Stimulated activated CD8-positive, alpha-beta memory T cell treated with anti-CD3 and anti-CD28 coated beads, Interleukin-12 subunit alpha, Interleukin-12 subunit beta, amount 100 ng/mL, for 24 hours (primary cell): ENCODE results near the gene WNT4.
"Not testable (repeated sequence)": the region's sequence is repeated elsewhere in the genome, so short reads cannot be mapped to it uniquely, and the experiment has no call there.

ENCODE experiments used
- DNase-seq: peaks from one replicate; pipeline ENCODE4 v3.0.0-alpha.2; 2020; ENCODE audit errors: extremely low read depth

WNT4 gene

GRCh38 chr1:22110016-22110415, 32.9 kb downstream of the WNT4 start:
- no peak for DNase-seq

- no peak for DNase-seq
These were observed 34.4 kb downstream of the WNT4 start for GRCh38 chr1:22108339-22109105.

- no peak for DNase-seq
These were observed 35.8 kb downstream of the WNT4 start for GRCh38 chr1:22107126-22107525.

- DNase-seq: no peak
These were observed 37.2 kb downstream of the WNT4 start for GRCh38 chr1:22105611-22106207.

DNA sequence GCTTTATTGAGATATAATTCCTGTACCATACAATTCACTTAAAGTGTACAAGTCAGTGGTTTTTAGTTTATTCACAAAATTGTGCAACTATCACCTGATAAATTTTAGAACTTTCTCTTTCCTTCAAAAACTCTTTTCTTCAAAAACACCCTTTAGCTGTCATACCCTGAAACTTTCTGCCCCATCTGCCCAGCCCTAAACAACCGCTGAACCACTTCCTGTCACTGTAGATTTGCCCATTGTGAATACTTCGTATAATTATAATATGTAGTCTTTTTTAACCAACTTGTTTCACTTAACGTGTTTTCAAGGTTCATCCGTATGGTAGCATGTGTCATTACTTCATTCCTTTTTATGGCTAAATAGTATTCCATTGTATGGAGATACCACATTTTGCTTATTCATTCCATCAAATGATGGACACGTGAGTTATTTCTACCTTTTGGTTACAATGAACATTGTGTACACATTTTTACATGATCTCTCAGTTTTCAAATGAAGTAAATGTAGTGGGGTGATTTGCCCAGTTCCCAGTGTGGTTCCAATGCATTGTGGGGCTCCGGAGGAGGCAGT, 37.9 kb downstream of the WNT4 start:
- no peak for DNase-seq

GRCh38 chr1:22104094-22104493, 38.8 kb downstream of the WNT4 start:
- no peak for DNase-seq

DNA sequence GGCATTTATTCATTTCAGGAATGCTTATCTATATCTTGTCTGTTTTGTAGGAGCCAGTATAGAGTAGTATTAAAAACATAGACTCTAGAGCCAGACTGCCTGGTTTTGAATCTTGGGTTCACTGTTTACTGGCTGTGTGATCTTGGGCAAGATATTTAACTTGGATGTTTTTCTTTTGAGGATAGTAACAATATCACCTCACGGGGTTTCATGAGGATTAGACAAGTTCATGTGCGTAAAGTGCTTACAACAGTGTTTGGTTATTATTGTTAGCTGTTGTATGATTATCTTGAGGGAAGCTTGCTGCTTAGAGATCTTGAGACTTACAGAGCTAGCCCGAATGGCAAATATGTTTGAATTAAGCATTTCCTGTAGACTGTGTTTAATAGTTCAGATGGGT, 40.2 kb downstream of the WNT4 start:
- DNase-seq: no peak

- DNase-seq: no peak
These were observed 40.9 kb downstream of the WNT4 start for GRCh38 chr1:22101995-22102394.

- DNase-seq: no peak
These were observed 41.7 kb downstream of the WNT4 start for GRCh38 chr1:22101199-22101598.

DNA sequence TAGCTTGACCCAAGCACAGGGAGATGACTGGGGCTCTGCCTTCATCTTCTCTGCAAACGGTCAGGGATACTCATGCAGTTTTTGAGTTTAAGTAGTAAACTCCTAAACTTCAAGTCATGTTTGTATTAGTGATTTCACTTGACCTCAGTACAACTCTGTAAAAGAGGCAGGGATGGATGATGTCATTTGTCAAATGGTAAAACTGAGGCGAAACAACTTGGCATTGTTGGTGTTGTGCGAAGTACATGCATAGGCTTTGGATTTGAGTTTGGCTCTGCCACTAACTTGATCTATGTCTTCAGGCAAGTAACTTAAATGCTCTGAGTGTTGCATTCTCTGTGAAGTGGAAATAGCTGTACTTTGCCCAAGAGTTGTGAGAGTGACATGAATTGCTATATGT, 42.7 kb downstream of the WNT4 start:
- no peak for DNase-seq

DNA sequence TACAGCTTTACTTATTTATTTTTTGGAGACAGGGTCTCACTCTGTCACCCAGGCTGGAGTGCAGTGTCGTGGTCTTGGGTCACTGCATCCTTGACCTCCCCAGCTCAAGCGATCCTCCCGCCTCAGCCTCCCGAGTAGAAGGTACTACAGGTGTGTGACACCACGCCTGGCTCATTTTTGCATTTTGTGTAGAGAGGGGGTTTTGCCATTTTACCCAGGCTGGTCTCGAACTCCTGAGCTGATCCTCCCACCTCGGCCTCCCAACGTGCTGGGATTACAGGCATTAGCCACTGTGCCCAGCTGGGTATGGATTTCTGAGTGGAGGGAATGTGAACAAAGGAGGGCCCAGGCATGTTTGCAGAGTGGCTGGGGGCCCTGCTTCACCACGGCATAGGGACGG, 44.1 kb downstream of the WNT4 start:
- DNase-seq: no peak

GRCh38 chr1:22096463-22096862, 46.4 kb downstream of the WNT4 start:
- no peak for DNase-seq

- DNase-seq: no peak
These were observed 46.9 kb downstream of the WNT4 start for GRCh38 chr1:22096036-22096435.

- DNase-seq: no peak
These were observed 49.4 kb downstream of the WNT4 start for GRCh38 chr1:22093513-22093912.

DNA sequence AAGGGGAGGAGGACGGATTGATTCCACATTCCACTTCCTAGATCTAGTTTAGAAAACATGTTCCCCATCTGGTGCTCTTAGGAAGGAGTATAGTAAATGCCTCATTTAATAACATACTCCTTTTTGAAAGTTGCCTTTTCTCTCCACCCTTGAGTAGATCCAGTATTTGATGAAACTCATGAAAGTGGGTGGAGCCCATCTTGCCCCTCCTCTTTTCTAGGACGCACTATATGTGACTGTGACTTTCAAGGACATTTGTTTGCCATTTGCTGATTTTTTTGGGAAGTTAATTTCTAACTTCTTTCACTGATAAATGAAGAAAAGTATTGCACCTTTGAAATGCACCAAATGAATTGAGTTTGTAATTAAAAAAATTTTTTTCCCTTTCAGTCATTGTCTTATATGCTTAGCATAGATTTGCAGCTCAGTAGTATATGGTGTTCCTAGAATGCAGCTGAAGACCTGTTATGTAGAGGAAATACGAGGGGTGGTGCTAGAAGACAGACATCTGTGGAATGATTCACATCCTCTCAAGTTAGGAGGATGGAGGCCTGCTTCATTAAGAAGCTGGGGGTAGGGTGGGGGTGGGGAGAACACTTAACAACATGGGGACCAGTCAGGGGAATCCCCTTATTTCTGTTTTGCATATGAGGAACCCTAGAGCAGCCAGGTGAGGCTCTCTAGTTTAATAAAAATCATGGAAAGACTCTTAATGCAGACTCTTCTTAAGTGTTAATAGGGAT, 50.7 kb downstream of the WNT4 start:
- not testable (repeated sequence) for DNase-seq

GRCh38 chr1:22090867-22091266, 52.0 kb downstream of the WNT4 start:
- no peak for DNase-seq

DNA sequence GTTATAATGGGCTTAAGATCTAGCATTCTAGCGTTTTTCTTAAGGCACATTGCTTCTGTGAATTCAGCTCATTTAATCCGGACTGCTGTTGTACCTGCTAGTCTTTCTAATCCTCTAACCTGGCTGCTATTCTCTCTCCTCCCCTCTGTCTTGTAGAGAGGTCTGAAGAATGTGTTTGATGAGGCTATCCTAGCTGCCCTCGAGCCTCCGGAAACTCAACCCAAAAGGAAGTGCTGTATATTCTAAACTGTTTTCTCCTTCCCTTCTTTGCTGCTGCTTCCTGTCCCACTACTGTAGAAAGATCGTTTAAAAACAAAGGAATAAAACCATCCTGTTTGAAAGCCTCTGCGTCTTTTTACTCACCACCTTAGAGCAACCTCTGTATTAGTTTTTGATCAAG, 53.1 kb downstream of the WNT4 start:
- no peak for DNase-seq

DNA sequence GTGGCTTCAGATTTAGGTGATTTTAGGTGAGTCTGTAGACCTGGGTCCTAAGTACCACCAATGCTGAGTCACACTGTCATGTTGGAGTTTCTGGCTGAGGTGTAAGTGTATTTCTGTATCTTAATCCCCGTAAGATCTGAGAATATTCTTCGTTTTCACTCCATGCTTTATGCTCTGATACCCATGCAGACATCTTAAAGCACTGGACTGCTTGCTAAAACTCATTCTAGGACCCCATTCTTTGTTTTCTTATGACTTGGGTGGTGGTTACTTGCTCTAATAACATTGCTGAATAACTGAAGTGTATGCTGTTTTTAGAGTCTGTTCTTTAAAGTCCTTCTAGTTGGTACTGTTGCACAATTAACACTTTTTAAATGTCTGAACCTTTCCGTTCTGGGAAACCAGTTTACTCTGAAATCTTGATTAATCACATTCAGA, 53.7 kb downstream of the WNT4 start:
- no peak for DNase-seq

DNA sequence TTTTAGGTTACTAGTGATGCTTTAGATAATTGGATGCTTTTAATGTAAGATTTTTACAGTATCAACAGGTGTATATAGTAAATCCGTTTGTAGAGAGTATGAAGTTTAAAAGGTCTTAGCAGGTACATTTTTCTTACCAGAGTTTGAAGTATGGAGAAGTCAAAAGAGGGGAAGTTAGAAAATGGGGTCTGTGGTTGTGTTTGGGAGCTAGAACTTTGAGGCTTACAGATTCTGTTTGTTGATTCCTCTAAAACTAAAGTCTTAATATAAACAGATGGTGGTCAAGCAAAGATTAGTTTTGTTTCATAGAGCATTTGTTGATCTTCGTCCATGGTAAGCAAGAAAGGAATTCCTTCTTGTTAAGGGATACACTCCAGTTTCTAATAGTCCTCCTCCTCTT, 54.6 kb downstream of the WNT4 start:
- no peak for DNase-seq

DNA sequence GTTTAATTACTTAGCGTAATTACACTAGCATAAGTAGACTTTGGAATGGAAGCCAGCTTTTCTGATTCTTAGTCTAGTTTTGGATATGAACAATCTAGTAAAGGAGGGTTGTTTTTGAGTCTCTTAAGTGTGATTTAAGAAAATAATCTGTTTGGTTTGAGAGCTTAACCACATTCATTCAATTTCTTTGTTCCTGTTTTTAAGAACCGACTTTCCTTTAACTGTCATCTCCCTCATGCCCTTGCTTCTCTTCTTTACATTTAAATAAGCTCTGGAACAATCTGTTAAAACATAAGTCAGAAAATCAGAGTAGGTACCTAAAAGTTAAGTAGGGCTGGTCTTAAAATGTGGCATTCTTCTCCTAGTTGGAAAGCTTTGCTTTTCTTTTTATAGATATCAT, 62.7 kb downstream of the WNT4 start:
- DNase-seq: no peak

GRCh38 chr1:22078133-22078532, 64.8 kb downstream of the WNT4 start:
- no peak for DNase-seq

- DNase-seq: no peak
These were observed 65.2 kb downstream of the WNT4 start for GRCh38 chr1:22077728-22078127.

DNA sequence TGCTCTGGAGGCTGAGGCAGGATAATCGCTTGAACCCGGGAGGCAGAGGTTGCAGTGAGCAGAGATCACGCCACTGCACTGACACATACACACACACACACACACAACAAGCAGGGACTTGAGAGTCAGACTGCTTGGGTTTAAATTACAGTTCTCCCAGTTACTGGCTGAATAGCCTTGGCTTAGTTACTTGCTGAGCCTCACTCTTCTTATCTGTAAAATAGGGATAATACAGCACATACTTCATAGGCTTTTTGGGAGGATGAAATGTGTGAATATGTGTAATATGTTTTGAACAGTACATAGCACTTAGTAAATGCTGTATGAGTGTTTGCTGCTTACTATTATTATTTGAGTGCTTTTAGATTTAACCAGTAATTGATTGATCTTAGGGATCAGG, 66.6 kb downstream of the WNT4 start:
- DNase-seq: no peak
